GM23248 (cell line): ENCODE data around the gene TMPRSS2. TPM values are rescaled to one million over a fixed set of nuclear protein-coding genes. Genes with fewer than 3 reads are reported as not detected.

Source experiments
- DNase-seq: peaks from one replicate; pipeline ENCODE4 v3.0.0-alpha.2; 2015
- H2AFZ ChIP-seq: fragments of 200-600 bp; sonication (generic); 2 replicates; pipeline ENCODE4 v1.6.1; 2016; ENCODE audit warnings: antibody characterized with exemption
- H3F3A ChIP-seq: fragments of 200-600 bp; sonication (generic); 2 replicates; pipeline ENCODE4 v1.6.1; 2016; ENCODE audit warnings: mild to moderate bottlenecking, antibody characterized with exemption, mixed run types; ENCODE audit not compliant: insufficient read depth
- H3K27ac ChIP-seq: fragments of 200-600 bp; sonication (generic); 2 replicates; pipeline ENCODE4 v1.5.1; 2016; ENCODE audit warnings: mild to moderate bottlenecking
- H3K27me3 ChIP-seq: fragments of 200-600 bp; sonication (generic); replicated peaks from 2 replicates; pipeline ENCODE4 v1.6.1; 2016; ENCODE audit warnings: mild to moderate bottlenecking; ENCODE audit not compliant: insufficient read depth
- H3K36me3 ChIP-seq: fragments of 200-600 bp; sonication (generic); 2 replicates; pipeline ENCODE4 v1.6.1; 2016; ENCODE audit warnings: low read depth, mild to moderate bottlenecking
- H3K4me1 ChIP-seq: fragments of 200-600 bp; sonication (generic); 2 replicates; pipeline ENCODE4 v1.6.1; 2016; ENCODE audit warnings: mild to moderate bottlenecking; ENCODE audit not compliant: insufficient read depth
- H3K4me2 ChIP-seq: fragments of 200-600 bp; sonication (generic); one replicate; pipeline ENCODE4 v1.6.1; 2016; ENCODE audit warnings: mild to moderate bottlenecking; ENCODE audit not compliant: unreplicated experiment
- H3K4me3 ChIP-seq: fragments of 200-600 bp; sonication (generic); 2 replicates; pipeline ENCODE4 v1.5.1; 2016; ENCODE audit warnings: mild to moderate bottlenecking
- H3K79me2 ChIP-seq: fragments of 200-600 bp; sonication (generic); 2 replicates; pipeline ENCODE4 v1.6.1; 2016; ENCODE audit warnings: mild to moderate bottlenecking; ENCODE audit not compliant: insufficient read depth
- H3K9ac ChIP-seq: fragments of 200-600 bp; sonication (generic); 2 replicates; pipeline ENCODE4 v1.6.1; 2016; ENCODE audit warnings: mild to moderate bottlenecking
- H3K9me2 ChIP-seq: fragments of 200-600 bp; sonication (generic); 2 replicates; pipeline ENCODE4 v1.6.1; 2016; ENCODE audit warnings: mixed run types, mild to moderate bottlenecking, moderate library complexity; ENCODE audit not compliant: insufficient read depth
- H3K9me3 ChIP-seq: fragments of 200-600 bp; sonication (generic); one replicate; pipeline ENCODE4 v1.6.1; 2017; ENCODE audit warnings: low read depth
- H4K20me1 ChIP-seq: fragments of 200-600 bp; sonication (generic); 2 replicates; pipeline ENCODE4 v1.6.0; 2016; ENCODE audit not compliant: insufficient read depth
- EZH2 ChIP-seq: fragments of 200-600 bp; sonication (generic); IDR thresholded peaks from 2 replicates; pipeline ENCODE4 v1.6.1; 2018; ENCODE audit warnings: antibody characterized with exemption, mild to moderate bottlenecking; ENCODE audit not compliant: insufficient read depth, poor library complexity, severe bottlenecking
- EZH2phosphoT487 ChIP-seq: fragments of 200-600 bp; sonication (generic); IDR thresholded peaks from 2 replicates; pipeline ENCODE4 v1.6.1; 2018; ENCODE audit warnings: antibody characterized with exemption, moderate library complexity, mild to moderate bottlenecking, low read depth; ENCODE audit not compliant: insufficient read depth
- WGBS, 2 experiments: methylation state at CpG; one replicate each; pipeline ENCODE4 v1.1.6; 2015 to 2017; ENCODE audit warnings: low lambda C conversion rate in 2 of 2, low coverage in 1 of 2; ENCODE audit errors: missing lambda C conversion rate in 2 of 2; 5-methylcytosine and 5-hydroxymethylcytosine counted together
- in situ Hi-C: fragments of 300-500 bp; cut with MboI; formaldehyde crosslinking; loops from 2 replicates; pipeline ENCODE4 v1.15.0; 2020
- polyA plus RNA-seq: library from polyadenylated mRNA; unstranded; fragments of >200 nt; fragmentation: Nextera tagmentation; extraction: Ambion mirVana; gene quantifications from 2 replicates; pipeline ENCODE4 v1.2.1, GENCODE V29; 2016
- total RNA-seq: library from RNA; depleted of rRNA; stranded (reverse); fragments of >200 nt; shearing (Covaris generic); gene quantifications from 2 replicates; pipeline ENCODE4 v1.2.3, GENCODE V29; 2014

TMPRSS2 gene
- total and polyA plus RNA-seq, 2 experiments from 2014 or later: not detected

GRCh38 chr21:41475714-41476420 lies 32.1 kb downstream of the TMPRSS2 start:
- in situ Hi-C loops: no loop called here
- peaks cover 3% of the 10 kb centered on the region; the same call in 1 of the 2 replicates for H3K27me3 ChIP-seq
- WGBS, 2 experiments: 73 to 78% methylated on average over 14 to 15 of the region's 15 CpGs
- H3K79me2 ChIP-seq: no peaks in the 10 kb centered on the region
- no peaks in the 10 kb centered on the region for H3K9me2 ChIP-seq
- H2AFZ ChIP-seq: no peak overlapping the region
- H3K4me3 ChIP-seq: no peak overlapping the region
- TF ChIP-seq EZH2 (no peak), EZH2phosphoT487 (no peak)
- no peak overlapping the region for H3K9ac ChIP-seq
- H4K20me1 ChIP-seq: no peaks in the 10 kb centered on the region
- no peak overlapping the region for H3K4me2 ChIP-seq
- no peak overlapping the region for H3K27ac ChIP-seq
- no peaks in the 10 kb centered on the region for H3K36me3 ChIP-seq
- DNase-seq: no peak
- no peaks in the 10 kb centered on the region for H3K9me3 ChIP-seq
- no peaks in the 10 kb centered on the region for H3F3A ChIP-seq
- H3K4me1 ChIP-seq: no peaks in the 10 kb centered on the region

GRCh38 chr21:41472753-41473548 lies 35.0 kb downstream of the TMPRSS2 start:
- Histone ChIP-seq H2AFZ (no peak overlapping the region), H3K79me2 (no peaks in the 10 kb centered on the region), H3K4me2 (no peak overlapping the region), H3K9ac (no peak overlapping the region), H3K4me3 (no peak overlapping the region), H3K9me3 (no peaks in the 10 kb centered on the region), H3K27ac (no peak overlapping the region), H3F3A (no peaks in the 10 kb centered on the region), H3K27me3 (peaks cover 4% of the 10 kb centered on the region; the same call in 1 of the 2 replicates), H3K36me3 (no peaks in the 10 kb centered on the region), H3K9me2 (no peaks in the 10 kb centered on the region), H3K4me1 (no peaks in the 10 kb centered on the region), H4K20me1 (no peaks in the 10 kb centered on the region)
- in situ Hi-C loops: no loop called here
- DNase-seq: no peak
- no peak for TF ChIP-seq EZH2
- TF ChIP-seq EZH2phosphoT487: no peak
- 79 to 86% methylated on average over 32 to 33 of the region's 33 CpGs for WGBS, 2 experiments

GRCh38 chr21:41470054-41470453 lies 37.9 kb downstream of the TMPRSS2 start:
- in situ Hi-C loops: no loop called here
- TF ChIP-seq EZH2: no peak
- no peak for TF ChIP-seq EZH2phosphoT487
- WGBS, 2 experiments: 45 to 64% methylated on average over 5 of the region's 5 CpGs

GRCh38 chr21:41466024-41466820 lies 41.7 kb downstream of the TMPRSS2 start:
- no peak for DNase-seq
- peaks cover 9% of the 10 kb centered on the region for H3K4me1 ChIP-seq
- 92 to 94% methylated on average over 23 of the region's 23 CpGs for WGBS, 2 experiments
- H2AFZ ChIP-seq: no peak overlapping the region
- H3K9me3 ChIP-seq: no peaks in the 10 kb centered on the region
- no peaks in the 10 kb centered on the region for H3K9me2 ChIP-seq
- no peaks in the 10 kb centered on the region for H4K20me1 ChIP-seq
- H3K4me3 ChIP-seq: no peak overlapping the region
- no peak for TF ChIP-seq EZH2
- TF ChIP-seq EZH2phosphoT487: no peak
- no peaks in the 10 kb centered on the region for H3K79me2 ChIP-seq
- no peak overlapping the region for H3K27ac ChIP-seq
- in situ Hi-C loops: no loop called here
- H3K4me2 ChIP-seq: no peak overlapping the region
- no peaks in the 10 kb centered on the region for H3F3A ChIP-seq
- H3K36me3 ChIP-seq: no peaks in the 10 kb centered on the region
- 0 out of 2 replicates have a peak, but pooled peaks cover 4% of the 10 kb centered on the region for H3K27me3 ChIP-seq
- no peak overlapping the region for H3K9ac ChIP-seq

More at GRCh38 chr21:41470054-41470453, 37.9 kb downstream of the TMPRSS2 start:
- Histone ChIP-seq H3K79me2 (no peaks in the 10 kb centered on the region), H3K9me2 (no peaks in the 10 kb centered on the region), H3K27me3 (0 out of 2 replicates have a peak, but pooled peaks cover 4% of the 10 kb centered on the region), H3K9ac (no peak overlapping the region), H3K27ac (no peak overlapping the region), H4K20me1 (no peaks in the 10 kb centered on the region), H3K4me1 (peaks cover 9% of the 10 kb centered on the region), H3K4me2 (no peak overlapping the region), H2AFZ (no peak overlapping the region), H3K9me3 (no peaks in the 10 kb centered on the region), H3K36me3 (no peaks in the 10 kb centered on the region), H3K4me3 (no peak overlapping the region), H3F3A (no peaks in the 10 kb centered on the region)
- DNase-seq: no peak
